Ascending aorta (tissue), 2 donors: ENCODE measurements around the gene SPEF2. TPM values are rescaled to one million over a fixed set of nuclear protein-coding genes. Genes with fewer than 3 reads are reported as not detected.

ENCODE experiments used
- DNase-seq, 2 donors: peaks; one replicate each; pipeline ENCODE4 v3.0.0-alpha.2; 2019; ENCODE audit warnings: low spot score in 2 of 2
- H3K27ac ChIP-seq, 2 donors: fragments of 200-600 bp; sonication (generic); one replicate each; pipeline ENCODE4 v1.5.1; 2016 to 2017; ENCODE audit warnings: mild to moderate bottlenecking in 1 of 2
- H3K27me3 ChIP-seq: fragments of 200-600 bp; sonication (generic); one replicate; pipeline ENCODE4 v1.5.1; 2017
- H3K36me3 ChIP-seq, 2 donors: fragments of 200-600 bp; sonication (generic); one replicate each; pipeline ENCODE4 v1.5.1; 2016
- H3K4me1 ChIP-seq, 2 donors: fragments of 200-600 bp; sonication (generic); one replicate each; pipeline ENCODE4 v1.5.1; 2016 to 2017; ENCODE audit warnings: mild to moderate bottlenecking in 1 of 2
- H3K4me3 ChIP-seq, 2 donors: fragments of 200-600 bp; sonication (generic); one replicate each; pipeline ENCODE4 v1.5.1; 2016 to 2017; ENCODE audit warnings: mild to moderate bottlenecking in 1 of 2
- H3K9me3 ChIP-seq, 2 donors: fragments of 200-600 bp; sonication (generic); one replicate each; pipeline ENCODE4 v1.5.1; 2016
- intact Hi-C: fragments of 100-400 bp; cut with DNase I; formaldehyde crosslinking; loops from one replicate; pipeline ENCODE4 v1.15.1; 2023
- total RNA-seq: library from RNA; depleted of rRNA; stranded (reverse); fragments of >200 nt; gene quantifications from one replicate; pipeline ENCODE4 v1.1.0, GENCODE V29; 2016
- TF ChIP-seq, protein P1 (sequence below), 3 experiments: fragments of 200-600 bp in 2 of 3; fragments of 450-650 bp in 1 of 3; sonication (generic) in 2 of 3; IDR thresholded peaks; one replicate each; pipeline ENCODE4 v1.5.1; 2016 to 2019; ENCODE audit warnings: antibody characterized with exemption in 3 of 3, mild to moderate bottlenecking in 1 of 3, moderate library complexity in 1 of 3

The SPEF2 gene
- total RNA-seq, 1 donor from 2014 or later: 0.32 TPM

- Histone ChIP-seq H3K27ac (no peak overlapping the region), H3K4me3 (no peak overlapping the region), H3K27me3 (no peaks in the 10 kb centered on the region), H3K4me1 (no peaks in the 10 kb centered on the region), H3K9me3 (no peaks in the 10 kb centered on the region), H3K36me3 (no peaks in the 10 kb centered on the region)
- TF ChIP-seq, protein P1, sequence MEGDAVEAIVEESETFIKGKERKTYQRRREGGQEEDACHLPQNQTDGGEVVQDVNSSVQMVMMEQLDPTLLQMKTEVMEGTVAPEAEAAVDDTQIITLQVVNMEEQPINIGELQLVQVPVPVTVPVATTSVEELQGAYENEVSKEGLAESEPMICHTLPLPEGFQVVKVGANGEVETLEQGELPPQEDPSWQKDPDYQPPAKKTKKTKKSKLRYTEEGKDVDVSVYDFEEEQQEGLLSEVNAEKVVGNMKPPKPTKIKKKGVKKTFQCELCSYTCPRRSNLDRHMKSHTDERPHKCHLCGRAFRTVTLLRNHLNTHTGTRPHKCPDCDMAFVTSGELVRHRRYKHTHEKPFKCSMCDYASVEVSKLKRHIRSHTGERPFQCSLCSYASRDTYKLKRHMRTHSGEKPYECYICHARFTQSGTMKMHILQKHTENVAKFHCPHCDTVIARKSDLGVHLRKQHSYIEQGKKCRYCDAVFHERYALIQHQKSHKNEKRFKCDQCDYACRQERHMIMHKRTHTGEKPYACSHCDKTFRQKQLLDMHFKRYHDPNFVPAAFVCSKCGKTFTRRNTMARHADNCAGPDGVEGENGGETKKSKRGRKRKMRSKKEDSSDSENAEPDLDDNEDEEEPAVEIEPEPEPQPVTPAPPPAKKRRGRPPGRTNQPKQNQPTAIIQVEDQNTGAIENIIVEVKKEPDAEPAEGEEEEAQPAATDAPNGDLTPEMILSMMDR (IDR thresholded peaks at IDR 0.05): no peak
- intact Hi-C loops: no loop called here
- no peak for DNase-seq
Observed at GRCh38 chr5:35752012-35752411, 134.3 kb downstream of the SPEF2 start.

DNA sequence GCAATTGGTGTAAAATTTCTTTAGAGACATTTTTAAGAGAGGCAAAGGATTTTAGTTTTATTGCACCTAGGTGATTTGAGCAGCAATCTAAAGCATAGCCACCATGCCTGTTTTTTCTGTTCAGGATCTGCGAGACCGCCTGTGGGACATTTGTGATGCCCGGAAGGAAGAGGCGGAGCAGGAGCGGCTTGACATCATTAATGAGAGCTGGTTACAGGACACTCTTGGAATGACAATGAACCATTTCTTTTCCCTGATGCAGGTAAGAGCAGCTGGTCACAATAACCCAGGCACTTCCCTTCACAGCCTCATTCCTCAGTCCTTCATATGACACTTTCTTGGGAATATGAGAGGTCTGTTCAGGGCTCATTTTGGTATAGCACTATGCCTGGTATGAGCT is 135.8 kb downstream of the SPEF2 start:
- TF ChIP-seq, protein P1 (IDR thresholded peaks at IDR 0.05): no peak
- no peaks in the 10 kb centered on the region for H3K27me3 ChIP-seq
- no peaks in the 10 kb centered on the region for H3K36me3 ChIP-seq
- DNase-seq: no peak
- intact Hi-C loops: no loop called here
- no peaks in the 10 kb centered on the region for H3K9me3 ChIP-seq
- no peaks in the 10 kb centered on the region for H3K4me1 ChIP-seq
- H3K4me3 ChIP-seq: no peak overlapping the region
- H3K27ac ChIP-seq: no peak overlapping the region

DNA sequence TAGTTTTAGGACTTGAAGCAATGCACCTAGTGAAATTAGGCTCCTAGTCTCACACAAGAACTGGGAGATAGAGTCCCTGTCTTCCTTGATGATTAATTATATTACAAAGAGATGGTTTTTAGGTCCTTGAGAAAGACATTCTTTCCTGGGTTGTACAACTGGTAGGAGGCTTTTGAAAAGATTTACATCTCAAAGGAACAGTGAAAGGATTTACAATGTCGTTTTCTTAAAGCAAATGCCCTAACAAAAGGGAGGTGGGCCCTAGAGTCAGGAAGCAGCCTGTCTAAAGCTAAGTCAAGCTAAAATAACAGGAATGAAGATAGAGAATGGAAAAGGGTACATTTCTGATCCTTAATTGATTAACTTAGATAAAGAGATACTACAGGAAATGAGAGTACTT is 136.8 kb downstream of the SPEF2 start:
- TF ChIP-seq, protein P1 (IDR thresholded peaks at IDR 0.05): no peak
- Histone ChIP-seq H3K4me3 (no peak overlapping the region), H3K27ac (no peak overlapping the region), H3K4me1 (no peaks in the 10 kb centered on the region), H3K27me3 (no peaks in the 10 kb centered on the region), H3K9me3 (no peaks in the 10 kb centered on the region), H3K36me3 (no peaks in the 10 kb centered on the region)
- intact Hi-C loops: no loop called here
- no peak for DNase-seq

GRCh38 chr5:35755966-35756365 is 138.3 kb downstream of the SPEF2 start:
- no peaks in the 10 kb centered on the region for H3K9me3 ChIP-seq
- no peaks in the 10 kb centered on the region for H3K36me3 ChIP-seq
- H3K4me3 ChIP-seq: no peak overlapping the region
- no peak overlapping the region for H3K27ac ChIP-seq
- H3K27me3 ChIP-seq: no peaks in the 10 kb centered on the region
- intact Hi-C loops: no loop called here
- H3K4me1 ChIP-seq: no peaks in the 10 kb centered on the region
- TF ChIP-seq, protein P1 (IDR thresholded peaks at IDR 0.05): no peak
- DNase-seq: no peak

- Histone ChIP-seq H3K36me3 (no peaks in the 10 kb centered on the region), H3K27ac (no peak overlapping the region), H3K4me1 (no peaks in the 10 kb centered on the region), H3K4me3 (no peak overlapping the region), H3K27me3 (no peaks in the 10 kb centered on the region), H3K9me3 (no peaks in the 10 kb centered on the region)
- TF ChIP-seq, protein P1 (IDR thresholded peaks at IDR 0.05): no peak
- no peak for DNase-seq
- intact Hi-C loops: no loop called here
Observed at GRCh38 chr5:35758151-35758724, 140.6 kb downstream of the SPEF2 start.

GRCh38 chr5:35761541-35761940 is 143.9 kb downstream of the SPEF2 start:
- Histone ChIP-seq H3K4me1 (no peaks in the 10 kb centered on the region), H3K27ac (no peak overlapping the region), H3K27me3 (no peaks in the 10 kb centered on the region), H3K36me3 (no peaks in the 10 kb centered on the region), H3K9me3 (no peaks in the 10 kb centered on the region), H3K4me3 (no peak overlapping the region)
- intact Hi-C loops: no loop called here
- DNase-seq: no peak
- TF ChIP-seq, protein P1 (IDR thresholded peaks at IDR 0.05): no peak
